Subcutaneous abdominal adipose tissue (tissue), 5 donors: Measurements from ENCODE around the gene COL4A1.
"Not testable (repeated sequence)": the region's sequence is repeated elsewhere in the genome, so short reads cannot be mapped to it uniquely, and the experiment has no call there.

ENCODE experiments used
- H3K27ac ChIP-seq: one replicate; pipeline ENCODE4 v1.7.0; 2013; ENCODE audit warnings: low read depth, mild to moderate bottlenecking, inconsistent platforms, low read length, moderate library complexity
- H3K27me3 ChIP-seq, 5 donors: one replicate each; pipeline ENCODE4 v1.7.0; 2013; ENCODE audit warnings: low read length in 5 of 5, inconsistent platforms in 1 of 5; ENCODE audit not compliant: control insufficient read depth in 5 of 5, insufficient read depth in 4 of 5
- H3K36me3 ChIP-seq, 5 donors: one replicate each; pipeline ENCODE4 v1.7.0; 2013; ENCODE audit warnings: low read length in 5 of 5; ENCODE audit not compliant: control insufficient read depth in 5 of 5, insufficient read depth in 5 of 5
- H3K4me1 ChIP-seq, 5 donors: one replicate each; pipeline ENCODE4 v1.7.0; 2013; ENCODE audit warnings: low read length in 5 of 5, mild to moderate bottlenecking in 3 of 5, moderate library complexity in 1 of 5; ENCODE audit not compliant: control insufficient read depth in 5 of 5, insufficient read depth in 5 of 5
- H3K4me3 ChIP-seq, 5 donors: one replicate each; pipeline ENCODE4 v1.7.0; 2013; ENCODE audit warnings: low read length in 5 of 5, low read depth in 1 of 5
- H3K9ac ChIP-seq, 5 donors: one replicate each; pipeline ENCODE4 v1.7.0; 2013; ENCODE audit warnings: low read length in 5 of 5, mild to moderate bottlenecking in 4 of 5, moderate library complexity in 3 of 5
- H3K9me3 ChIP-seq, 5 donors: one replicate each; pipeline ENCODE4 v1.7.0; 2013; ENCODE audit warnings: low read length in 5 of 5; ENCODE audit not compliant: control insufficient read depth in 5 of 5
- donor health status: healthy.
- donor health status: healthy.
- donor health status: healthy.
- donor health status: healthy.
- donor health status: healthy.

Gene COL4A1

GRCh38 chr13:110327051-110327721 is 20.2 kb upstream of the COL4A1 start:
- H3K4me1 ChIP-seq = peaks cover 5 to 70% (median 65%) of the 10 kb centered on the region in 5 donors
- H3K27ac ChIP-seq = peak overlapping the region; percentile 66

GRCh38 chr13:110326263-110326904 is 19.4 kb upstream of the COL4A1 start:
- Histone ChIP-seq H3K27me3 (no peaks in the 10 kb centered on the region), H3K9ac (no peak overlapping the region), H3K4me3 (no peak overlapping the region), H3K9me3 (no peaks in the 10 kb centered on the region), H3K36me3 (peaks cover 3 to 25% (median 16%) of the 10 kb centered on the region in 5 donors), H3K4me1 (peaks cover 7 to 76% (median 71%) of the 10 kb centered on the region in 5 donors), H3K27ac (peak overlapping the region; percentile 66)

More at GRCh38 chr13:110327051-110327721, 20.2 kb upstream of the COL4A1 start:
- peaks cover 3 to 27% (median 16%) of the 10 kb centered on the region in 5 donors for H3K36me3 ChIP-seq
- H3K27me3 ChIP-seq = no peaks in the 10 kb centered on the region
- no peak overlapping the region for H3K9ac ChIP-seq
- H3K4me3 ChIP-seq = no peak overlapping the region
- H3K9me3 ChIP-seq = no peaks in the 10 kb centered on the region

GRCh38 chr13:110324026-110324749 is 17.2 kb upstream of the COL4A1 start:
- peak overlapping the region; percentile 43 for H3K27ac ChIP-seq
- H3K36me3 ChIP-seq = peaks cover 0 to 14% (median 7%) of the 10 kb centered on the region in 5 donors
- no peaks in the 10 kb centered on the region for H3K27me3 ChIP-seq
- H3K4me1 ChIP-seq = peaks cover 13 to 80% (median 65%) of the 10 kb centered on the region in 5 donors
- H3K9me3 ChIP-seq = no peaks in the 10 kb centered on the region
- H3K9ac ChIP-seq = no peak overlapping the region
- H3K4me3 ChIP-seq = no peak overlapping the region

- Histone ChIP-seq H3K4me3 (no peak overlapping the region), H3K27me3 (no peaks in the 10 kb centered on the region), H3K4me1 (peaks cover 14 to 88% (median 72%) of the 10 kb centered on the region in 5 donors), H3K36me3 (peaks cover 0 to 10% (median 5%) of the 10 kb centered on the region in 5 donors), H3K9ac (no peak overlapping the region), H3K27ac (peak overlapping the region; percentile 64), H3K9me3 (no peaks in the 10 kb centered on the region)
These were observed 16.4 kb upstream of the COL4A1 start for GRCh38 chr13:110323172-110323891.

GRCh38 chr13:110322828-110323171 is 15.8 kb upstream of the COL4A1 start:
- H3K9me3 ChIP-seq = no peaks in the 10 kb centered on the region
- H3K4me3 ChIP-seq = no peak overlapping the region
- no peak overlapping the region for H3K9ac ChIP-seq
- H3K27ac ChIP-seq = peak overlapping the region; percentile 64
- peaks cover 0 to 12% (median 5%) of the 10 kb centered on the region in 5 donors for H3K36me3 ChIP-seq
- peaks cover 14 to 93% (median 78%) of the 10 kb centered on the region in 5 donors for H3K4me1 ChIP-seq
- H3K27me3 ChIP-seq = no peaks in the 10 kb centered on the region

GRCh38 chr13:110322126-110322827 is 15.3 kb upstream of the COL4A1 start:
- Histone ChIP-seq H3K9ac (peak overlapping the region in 1 of 5 donors; percentile 33), H3K36me3 (peaks cover 0 to 17% (median 8%) of the 10 kb centered on the region in 5 donors), H3K9me3 (no peaks in the 10 kb centered on the region), H3K4me3 (no peak overlapping the region), H3K27ac (peak overlapping the region; percentile 64), H3K4me1 (peaks cover 14 to 99% (median 77%) of the 10 kb centered on the region in 5 donors), H3K27me3 (no peaks in the 10 kb centered on the region)

- not testable (repeated sequence) for H3K27ac ChIP-seq, H3K9me3 ChIP-seq, H3K4me3 ChIP-seq, H3K27me3 ChIP-seq
- H3K36me3 ChIP-seq = peaks cover 0 to 24% (median 15%) of the 10 kb centered on the region in 5 donors
- H3K4me1 ChIP-seq = peaks cover 16 to 100% (median 70%) of the 10 kb centered on the region in 5 donors
- H3K9ac ChIP-seq = peak overlapping the region in 1 of 5 donors; percentile 31
These were observed 14.6 kb upstream of the COL4A1 start for GRCh38 chr13:110321573-110321972.

GRCh38 chr13:110320645-110321044 is 13.7 kb upstream of the COL4A1 start:
- H3K27me3 ChIP-seq = no peaks in the 10 kb centered on the region
- peaks cover 15 to 99% (median 70%) of the 10 kb centered on the region in 5 donors for H3K4me1 ChIP-seq
- H3K4me3 ChIP-seq = no peak overlapping the region
- no peaks in the 10 kb centered on the region for H3K9me3 ChIP-seq
- peaks cover 0 to 25% (median 21%) of the 10 kb centered on the region in 5 donors for H3K36me3 ChIP-seq
- peak overlapping the region in 1 of 5 donors; percentile 32 for H3K9ac ChIP-seq
- peak overlapping the region; percentile 90 for H3K27ac ChIP-seq
